ENCODE results near the gene KIDINS220. TPM values are rescaled to one million over a fixed set of nuclear protein-coding genes. Genes with fewer than 3 reads are reported as not detected.

KIDINS220 gene
- polyA plus RNA-seq, 2 of the 4 experiments (the other 2 are of a cell fraction): 16.4 to 45.9 TPM

- ChIA-PET CTCF (interaction anchor here (1.4 to 1.6 kb wide), 2 partner anchors 9 to 1327 kb away, joined by 3 to 4 read pairs; no protein-coding TSS in a partner anchor), POLR2A (no interaction called here)
- ATAC-seq: no peak
- DNase-seq (ENCODE audit: low read depth in 1 of 2, low spot score in 1 of 2): no peak
- TF ChIP-seq BCL3 (IDR thresholded peaks at IDR 0.05): no peak
- TF ChIP-seq ELK1 (IDR thresholded peaks at IDR 0.05; ENCODE audit: low read depth, low read length): no peak
- TF ChIP-seq RNF2 (IDR thresholded peaks at IDR 0.05; ENCODE audit: borderline replicate concordance, low read depth): no peak
- TF ChIP-seq ZC3H11A (IDR thresholded peaks at IDR 0.05): no peak
- TF ChIP-seq CHD4 (IDR thresholded peaks at IDR 0.05; ENCODE audit: borderline replicate concordance): no peak
- no peak for TF ChIP-seq RARB (CRISPR knock-in tag; IDR thresholded peaks at IDR 0.05)
- no peak for TF ChIP-seq EHMT2 (IDR thresholded peaks at IDR 0.05; ENCODE audit: low read depth)
- no peak for TF ChIP-seq EHF (CRISPR knock-in tag; IDR thresholded peaks at IDR 0.05)
- Histone ChIP-seq H3K9me3 (peaks cover 10% of the 10 kb centered on the region; the same call in 2 of the 3 replicates), H3K4me3 (no peak overlapping the region), H3K4me2 (no peak overlapping the region), H3K27ac (no peak overlapping the region), H3K4me1 (no peaks in the 10 kb centered on the region)
- no peak for FAIRE-seq
Observed at GRCh38 chr2:8754106-8754776, 83.2 kb downstream of the KIDINS220 start.

- H3K4me3 ChIP-seq: no peak overlapping the region
- TF ChIP-seq RFX5 (IDR thresholded peaks at IDR 0.05) (no peak), TFCP2L1 (CRISPR knock-in tag; IDR thresholded peaks at IDR 0.05) (no peak), CEBPB (IDR thresholded peaks at IDR 0.05) (no peak), CHD4 (IDR thresholded peaks at IDR 0.05; ENCODE audit: borderline replicate concordance) (no peak), MAFK (IDR thresholded peaks at IDR 0.05; ENCODE audit: partially characterized antibody) (no peak), ZNF302 (CRISPR knock-in tag; IDR thresholded peaks at IDR 0.05) (no peak), ZFP36 (IDR thresholded peaks at IDR 0.05; ENCODE audit: borderline replicate concordance, partially characterized antibody) (no peak), RNF2 (IDR thresholded peaks at IDR 0.05; ENCODE audit: borderline replicate concordance, low read depth) (no peak), EHMT2 (IDR thresholded peaks at IDR 0.05; ENCODE audit: low read depth) (no peak), PHF8 (IDR thresholded peaks at IDR 0.05; ENCODE audit: borderline replicate concordance, low read depth) (no peak)
- TF ChIP-seq, protein P1, sequence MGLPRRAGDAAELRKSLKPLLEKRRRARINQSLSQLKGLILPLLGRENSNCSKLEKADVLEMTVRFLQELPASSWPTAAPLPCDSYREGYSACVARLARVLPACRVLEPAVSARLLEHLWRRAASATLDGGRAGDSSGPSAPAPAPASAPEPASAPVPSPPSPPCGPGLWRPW (IDR thresholded peaks at IDR 0.05): no peak
- TF ChIP-seq, protein P2, sequence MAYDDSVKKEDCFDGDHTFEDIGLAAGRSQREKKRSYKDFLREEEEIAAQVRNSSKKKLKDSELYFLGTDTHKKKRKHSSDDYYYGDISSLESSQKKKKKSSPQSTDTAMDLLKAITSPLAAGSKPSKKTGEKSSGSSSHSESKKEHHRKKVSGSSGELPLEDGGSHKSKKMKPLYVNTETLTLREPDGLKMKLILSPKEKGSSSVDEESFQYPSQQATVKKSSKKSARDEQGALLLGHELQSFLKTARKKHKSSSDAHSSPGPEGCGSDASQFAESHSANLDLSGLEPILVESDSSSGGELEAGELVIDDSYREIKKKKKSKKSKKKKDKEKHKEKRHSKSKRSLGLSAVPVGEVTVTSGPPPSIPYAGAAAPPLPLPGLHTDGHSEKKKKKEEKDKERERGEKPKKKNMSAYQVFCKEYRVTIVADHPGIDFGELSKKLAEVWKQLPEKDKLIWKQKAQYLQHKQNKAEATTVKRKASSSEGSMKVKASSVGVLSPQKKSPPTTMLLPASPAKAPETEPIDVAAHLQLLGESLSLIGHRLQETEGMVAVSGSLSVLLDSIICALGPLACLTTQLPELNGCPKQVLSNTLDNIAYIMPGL (CRISPR knock-in tag; IDR thresholded peaks at IDR 0.05; ENCODE audit: borderline replicate concordance): no peak
- 86% methylated on average over 3 of the region's 3 CpGs for WGBS (ENCODE audit: missing lambda C conversion rate)
- H3K4me2 ChIP-seq: no peak overlapping the region
- H3K4me1 ChIP-seq: no peaks in the 10 kb centered on the region
- ChIA-PET CTCF (interaction anchor here (1.6 kb wide), 1 partner anchor 9 kb away, joined by 4 read pairs; no protein-coding TSS in a partner anchor), POLR2A (no interaction called here)
- no peak for DNase-seq (ENCODE audit: low read depth in 1 of 2, low spot score in 1 of 2)
- peaks cover 10% of the 10 kb centered on the region; the same call in 2 of the 3 replicates for H3K9me3 ChIP-seq
- FAIRE-seq: no peak
- no peak overlapping the region for H3K27ac ChIP-seq
- no peak for ATAC-seq
Observed at GRCh38 chr2:8753609-8754008, 83.8 kb downstream of the KIDINS220 start.

DNA sequence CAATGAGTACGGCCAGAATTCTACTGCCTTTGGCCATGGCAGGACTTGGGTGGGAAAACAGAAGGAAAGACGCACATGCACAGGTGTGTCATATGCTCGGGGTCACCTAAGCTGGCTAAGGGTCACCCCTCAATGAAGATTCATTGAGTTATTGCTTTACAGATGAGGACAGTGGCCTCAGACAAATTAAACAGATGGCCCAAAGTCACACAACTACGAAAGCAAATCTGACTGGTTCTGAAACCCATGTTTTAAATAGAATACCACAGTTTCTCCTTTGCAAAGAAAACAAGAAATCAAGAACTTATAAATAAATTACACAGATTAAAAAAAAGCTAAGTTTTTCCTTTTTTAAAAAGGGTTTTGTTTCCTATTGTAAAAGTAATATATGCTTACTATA is 85.0 kb downstream of the KIDINS220 start:
- TF ChIP-seq MYC (IDR thresholded peaks at IDR 0.05; ENCODE audit: borderline replicate concordance, low read length): no peak
- no peak for TF ChIP-seq SREBF2 (IDR thresholded peaks at IDR 0.05)
- no peak for TF ChIP-seq FOSB (CRISPR knock-in tag; IDR thresholded peaks at IDR 0.05)
- TF ChIP-seq EHMT2 (IDR thresholded peaks at IDR 0.05; ENCODE audit: low read depth): no peak
- TF ChIP-seq MAX (IDR thresholded peaks at IDR 0.05): no peak
- TF ChIP-seq ELK1 (IDR thresholded peaks at IDR 0.05; ENCODE audit: low read depth, low read length): no peak
- TF ChIP-seq FOSL2 (IDR thresholded peaks at IDR 0.05): no peak
- no peak for TF ChIP-seq FOSL2 (CRISPR knock-in tag; IDR thresholded peaks at IDR 0.05)
- TF ChIP-seq, protein P3, sequence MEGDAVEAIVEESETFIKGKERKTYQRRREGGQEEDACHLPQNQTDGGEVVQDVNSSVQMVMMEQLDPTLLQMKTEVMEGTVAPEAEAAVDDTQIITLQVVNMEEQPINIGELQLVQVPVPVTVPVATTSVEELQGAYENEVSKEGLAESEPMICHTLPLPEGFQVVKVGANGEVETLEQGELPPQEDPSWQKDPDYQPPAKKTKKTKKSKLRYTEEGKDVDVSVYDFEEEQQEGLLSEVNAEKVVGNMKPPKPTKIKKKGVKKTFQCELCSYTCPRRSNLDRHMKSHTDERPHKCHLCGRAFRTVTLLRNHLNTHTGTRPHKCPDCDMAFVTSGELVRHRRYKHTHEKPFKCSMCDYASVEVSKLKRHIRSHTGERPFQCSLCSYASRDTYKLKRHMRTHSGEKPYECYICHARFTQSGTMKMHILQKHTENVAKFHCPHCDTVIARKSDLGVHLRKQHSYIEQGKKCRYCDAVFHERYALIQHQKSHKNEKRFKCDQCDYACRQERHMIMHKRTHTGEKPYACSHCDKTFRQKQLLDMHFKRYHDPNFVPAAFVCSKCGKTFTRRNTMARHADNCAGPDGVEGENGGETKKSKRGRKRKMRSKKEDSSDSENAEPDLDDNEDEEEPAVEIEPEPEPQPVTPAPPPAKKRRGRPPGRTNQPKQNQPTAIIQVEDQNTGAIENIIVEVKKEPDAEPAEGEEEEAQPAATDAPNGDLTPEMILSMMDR (IDR thresholded peaks at IDR 0.05): no peak
- no peak for TF ChIP-seq MAFK (IDR thresholded peaks at IDR 0.05; ENCODE audit: partially characterized antibody)
- no peaks in the 10 kb centered on the region for H3K4me1 ChIP-seq
- ATAC-seq (no peak), DNase-seq (ENCODE audit: low read depth in 1 of 2, low spot score in 1 of 2) (no peak), FAIRE-seq (no peak)
- POLR2A ChIA-PET: no interaction called here
- H3K4me2 ChIP-seq: no peak overlapping the region
- peaks cover 10% of the 10 kb centered on the region; the same call in 2 of the 3 replicates for H3K9me3 ChIP-seq
- WGBS (ENCODE audit: missing lambda C conversion rate): 88% methylated on average over 4 of the region's 4 CpGs
- H3K27ac ChIP-seq: no peak overlapping the region
- CTCF ChIA-PET: interaction anchor here (1.6 kb wide), 1 partner anchor 9 kb away, joined by 4 read pairs; no protein-coding TSS in a partner anchor
- H3K4me3 ChIP-seq: no peak overlapping the region
